Endothelial cell of umbilical vein (primary cell): ENCODE data around the gene AGAP4. TPM values are rescaled to one million over a fixed set of nuclear protein-coding genes. Genes with fewer than 3 reads are reported as not detected.
"Not testable (repeated sequence)": the region's sequence is repeated elsewhere in the genome, so short reads cannot be mapped to it uniquely, and the experiment has no call there.

Experiments used
- BruUV-seq: library from RNA; stranded (reverse); fragments of 400-500 nt; replicated peaks from 2 replicates; lab custom pipeline; 2021; lab: Mats Ljungman, UMichigan
- CTCF ChIA-PET: fragments of 300-600, 350-600 bp; sonication (Branson Sonifier 250); formaldehyde crosslinking; loops from one replicate; lab custom pipeline; 2021; ENCODE audit warnings: antibody characterized with exemption, inconsistent platforms; lab: Charles Lee
- POLR2A ChIA-PET: fragments of 300-600, 350-600 bp; sonication (Branson Sonifier 250); formaldehyde crosslinking; loops from one replicate; lab custom pipeline; 2021; ENCODE audit warnings: antibody characterized with exemption, inconsistent platforms; lab: Charles Lee
- DNase-seq: peaks from one replicate; pipeline ENCODE4 v3.0.0-alpha.2; 2011; ENCODE audit warnings: low read depth, low spot score
- FAIRE-seq: peaks from 2 replicates; lab custom pipeline; 2011; peaks lifted over from hg19 to GRCh38; lab: Jason Lieb, UNC
- H2AFZ ChIP-seq: 2 replicates; pipeline ENCODE4 v1.6.0; 2012; ENCODE audit warnings: low read depth, low read length, control low read depth, inconsistent platforms
- H3K27ac ChIP-seq: 2 replicates; pipeline ENCODE4 v1.5.1; 2011; ENCODE audit warnings: low read depth, mild to moderate bottlenecking, control low read depth, low read length, moderate library complexity; ENCODE audit not compliant: insufficient read depth
- H3K27me3 ChIP-seq, 2 experiments: 2 replicates each; pipeline versions ENCODE4 v1.6.0 to v1.6.1; 2011; ENCODE audit warnings: low read length in 2 of 2, mixed read lengths in 1 of 2; ENCODE audit not compliant: control insufficient read depth in 2 of 2, insufficient read depth in 2 of 2
- H3K36me3 ChIP-seq, 2 experiments: 2 replicates in 1 of 2; 3 replicates in 1 of 2; pipeline ENCODE4 v1.5.1; 2011; ENCODE audit warnings: low read length in 2 of 2, mild to moderate bottlenecking in 1 of 2, moderate library complexity in 1 of 2; ENCODE audit not compliant: control insufficient read depth in 2 of 2, insufficient read depth in 2 of 2; ENCODE audit errors: extremely low read depth in 1 of 2
- H3K4me1 ChIP-seq: 3 replicates; pipeline ENCODE4 v1.5.1; 2011; ENCODE audit warnings: mild to moderate bottlenecking, low read length; ENCODE audit not compliant: control insufficient read depth, insufficient read depth; ENCODE audit errors: extremely low read depth
- H3K4me2 ChIP-seq: 2 replicates; pipeline ENCODE4 v1.6.1; 2011; ENCODE audit warnings: low read length, control low read depth, mixed read lengths; ENCODE audit not compliant: insufficient read depth
- H3K4me3 ChIP-seq, 3 experiments: fragments of 200-600 bp in 1 of 3; sonication (generic), shearing (Covaris generic) in 1 of 3; replicated peaks in 1 of 3; 2 replicates each; pipeline ENCODE4 v1.5.1; 2011 to 2016; ENCODE audit warnings: control low read depth in 3 of 3, low read length in 3 of 3, mild to moderate bottlenecking in 2 of 3, inconsistent platforms in 1 of 3, low read depth in 1 of 3, moderate library complexity in 1 of 3; ENCODE audit not compliant: insufficient read depth in 1 of 3
- H3K79me2 ChIP-seq: 2 replicates; pipeline ENCODE4 v1.6.0; 2012; ENCODE audit warnings: low read length, inconsistent platforms; ENCODE audit not compliant: control insufficient read depth, insufficient read depth
- H3K9ac ChIP-seq: replicated peaks from 2 replicates; pipeline ENCODE3; 2011; ENCODE audit warnings: low read length, control low read depth; ENCODE audit not compliant: insufficient read depth; ENCODE audit errors: extremely low read depth
- H3K9me1 ChIP-seq: replicated peaks from 3 replicates; pipeline ENCODE4 v1.6.0; 2011; ENCODE audit warnings: mild to moderate bottlenecking, low read length; ENCODE audit not compliant: control insufficient read depth, insufficient read depth; ENCODE audit errors: extremely low read depth
- H3K9me3 ChIP-seq: replicated peaks from 2 replicates; pipeline ENCODE4 v1.5.1; 2012; ENCODE audit warnings: low read length, inconsistent platforms; ENCODE audit not compliant: control insufficient read depth, insufficient read depth
- H4K20me1 ChIP-seq: replicated peaks from 2 replicates; pipeline ENCODE3; 2011; ENCODE audit warnings: mild to moderate bottlenecking, low read length; ENCODE audit not compliant: control insufficient read depth, insufficient read depth; ENCODE audit errors: extremely low read depth
- FOS ChIP-seq: IDR thresholded peaks from 2 replicates; pipeline ENCODE4 v1.6.1; 2011; ENCODE audit warnings: mild to moderate bottlenecking, low read length, moderate library complexity, borderline replicate concordance; ENCODE audit not compliant: insufficient read depth
- JUN ChIP-seq: IDR thresholded peaks from 2 replicates; pipeline ENCODE4 v1.6.1; 2011; ENCODE audit warnings: borderline replicate concordance, low read depth; ENCODE audit not compliant: insufficient read length, insufficient read depth
- POLR2A ChIP-seq: IDR thresholded peaks from 2 replicates; pipeline ENCODE4 v1.6.1; 2012; ENCODE audit warnings: low read depth, mild to moderate bottlenecking, control low read depth, low read length
- dilution Hi-C: fragments of 300-500 bp; cut with MboI; formaldehyde crosslinking; loops from one replicate; pipeline ENCODE4 v1.15.0; 2019; ENCODE audit warnings: low sequenced_read_pairs; ENCODE audit not compliant: extremely low pct_ligation_motif_present
- intact Hi-C: fragments of 100-400 bp; cut with micrococcal nuclease; formaldehyde crosslinking; loops from one replicate; pipeline ENCODE4 v1.10.0; 2022
- polyA plus RNA-seq, 4 experiments: library from polyadenylated mRNA; depleted of rRNA in 3 of 4; stranded (reverse) in 3 of 4; unstranded in 1 of 4; fragments of >200 nt; gene quantifications; 2 replicates each; pipeline versions ENCODE4 v1.2.1 to v1.2.3, GENCODE V29; 2011 to 2012; ENCODE audit warnings: missing spikeins in 1 of 4
- total RNA-seq: library from RNA; stranded (reverse); gene quantifications from 2 replicates; pipeline ENCODE4 v1.2.3, GENCODE V29; 2021
- TF ChIP-seq, protein P1 (sequence below): IDR thresholded peaks from 2 replicates; pipeline ENCODE4 v1.6.1; 2011; ENCODE audit not compliant: insufficient read depth, insufficient read length

AGAP4 gene
- total and polyA plus RNA-seq, 2 donors (not counting 3 experiments of a cell fraction or from before 2014, with no cell fraction given), result 11.4 to 18.2 TPM

DNA sequence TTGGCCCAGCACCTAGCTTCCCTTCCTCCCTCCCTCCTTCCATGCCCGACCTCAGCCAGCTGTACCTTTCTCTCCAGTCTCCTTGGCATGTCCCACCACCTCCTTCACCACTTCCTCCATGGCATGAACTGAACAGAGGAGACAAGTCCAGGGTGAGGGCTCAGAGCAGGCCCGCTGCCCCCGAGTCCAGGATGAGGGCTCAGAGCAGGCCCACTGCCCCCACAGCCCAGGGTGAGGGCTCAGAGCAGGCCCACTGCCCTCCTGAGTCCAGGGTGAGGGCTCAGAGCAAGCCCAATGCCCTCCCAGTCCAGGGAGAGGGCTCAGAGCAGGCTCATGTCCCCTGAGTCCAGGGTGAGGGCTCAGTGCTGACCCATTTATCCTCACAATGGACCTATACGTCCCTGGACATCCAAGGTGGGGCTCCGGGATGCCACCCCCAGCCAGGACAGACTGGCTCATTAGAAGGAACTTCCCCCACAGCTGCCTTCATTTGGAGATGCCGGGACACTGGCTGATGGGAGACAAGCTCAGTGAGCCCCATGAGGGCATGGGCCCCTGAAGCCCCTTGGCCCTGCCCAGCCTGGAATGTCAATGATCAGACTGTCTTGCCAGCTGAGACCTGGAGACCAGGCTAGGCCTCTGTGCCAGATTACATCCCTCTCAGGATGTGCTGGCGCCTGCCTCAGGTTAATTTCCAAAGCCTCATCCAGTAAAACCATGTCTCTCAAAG lies 30.0 kb downstream of the AGAP4 start:
- intact Hi-C loops (no loop called here), dilution Hi-C loops (no loop called here)
- no peaks in the 10 kb centered on the region for H3K27me3 ChIP-seq
- FAIRE-seq (no peak), DNase-seq (no peak)
- H3K9me1 ChIP-seq, result no peaks in the 10 kb centered on the region
- no peak overlapping the region for H3K27ac ChIP-seq
- POLR2A ChIA-PET, result no interaction called here
- no peak overlapping the region for H3K4me2 ChIP-seq
- no peaks in the 10 kb centered on the region for H3K36me3 ChIP-seq
- H3K9me3 ChIP-seq, result no peaks in the 10 kb centered on the region
- H3K79me2 ChIP-seq, result no peaks in the 10 kb centered on the region
- H3K4me1 ChIP-seq, result no peaks in the 10 kb centered on the region
- BruUV-seq, result no TSS peak
- H3K9ac ChIP-seq, result no peak overlapping the region
- H3K4me3 ChIP-seq, result no peak overlapping the region
- no peak overlapping the region for H2AFZ ChIP-seq
- no peaks in the 10 kb centered on the region for H4K20me1 ChIP-seq
- CTCF ChIA-PET, result no interaction called here
- TF ChIP-seq FOS (no peak), JUN (no peak), POLR2A (no peak)
- TF ChIP-seq, protein P1, sequence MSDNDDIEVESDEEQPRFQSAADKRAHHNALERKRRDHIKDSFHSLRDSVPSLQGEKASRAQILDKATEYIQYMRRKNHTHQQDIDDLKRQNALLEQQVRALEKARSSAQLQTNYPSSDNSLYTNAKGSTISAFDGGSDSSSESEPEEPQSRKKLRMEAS, result no peak

DNA sequence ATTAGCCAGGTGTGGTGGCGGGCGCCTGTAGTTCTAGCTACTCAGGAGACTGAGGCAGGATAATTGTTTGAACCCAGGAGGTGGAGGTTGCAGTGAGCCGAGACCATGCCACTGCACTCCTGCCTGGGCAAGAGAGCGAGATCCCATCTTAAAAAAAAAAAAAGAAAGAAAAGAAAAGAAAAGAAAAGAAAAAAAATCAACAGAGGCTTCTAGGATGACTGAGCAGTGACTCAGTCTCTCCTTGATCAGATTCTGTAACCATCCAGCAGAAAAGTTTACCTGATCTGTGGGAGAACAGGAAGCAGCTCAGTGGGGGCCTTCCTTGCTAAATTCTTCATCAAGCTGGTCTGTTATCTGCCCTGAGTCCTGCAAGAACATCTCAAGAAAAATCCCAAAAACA lies 33.2 kb downstream of the AGAP4 start:
- H3K4me3 ChIP-seq, H3K27ac ChIP-seq, H3K36me3 ChIP-seq, POLR2A ChIA-PET, CTCF ChIA-PET, H3K4me2 ChIP-seq, intact Hi-C loops, H4K20me1 ChIP-seq, dilution Hi-C loops, H3K79me2 ChIP-seq, BruUV-seq, H3K9me1 ChIP-seq, H3K9me3 ChIP-seq, H3K9ac ChIP-seq, H3K27me3 ChIP-seq, FAIRE-seq, H3K4me1 ChIP-seq, H2AFZ ChIP-seq, DNase-seq: not testable (repeated sequence)

DNA sequence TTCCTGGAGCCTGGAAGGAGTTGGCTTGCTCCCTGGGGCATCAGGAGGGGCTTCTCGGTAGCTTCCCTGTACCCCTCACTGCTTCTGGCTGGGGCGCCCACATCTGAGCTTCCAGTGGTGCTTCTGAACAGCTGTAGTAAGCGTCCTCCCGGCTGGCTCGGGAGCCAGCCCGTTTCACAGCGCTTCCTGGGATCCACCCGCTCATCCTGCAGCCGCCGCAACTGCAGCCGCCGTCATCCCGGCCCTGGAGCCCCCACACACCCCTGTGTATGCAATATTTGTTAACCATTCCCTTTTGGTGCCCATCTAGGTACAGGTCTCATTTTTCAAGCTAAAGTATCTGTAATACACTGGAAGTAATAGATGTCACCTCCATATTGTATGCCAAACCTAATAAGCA lies 34.3 kb downstream of the AGAP4 start:
- BruUV-seq, H3K79me2 ChIP-seq, H3K4me3 ChIP-seq, CTCF ChIA-PET, H3K4me2 ChIP-seq, FAIRE-seq, H3K27ac ChIP-seq, H3K27me3 ChIP-seq, DNase-seq, H3K9ac ChIP-seq, dilution Hi-C loops, H3K4me1 ChIP-seq, H2AFZ ChIP-seq, POLR2A ChIA-PET, intact Hi-C loops, H3K36me3 ChIP-seq, H3K9me3 ChIP-seq, H4K20me1 ChIP-seq, H3K9me1 ChIP-seq: not testable (repeated sequence)
